ENCODE measurements around the gene RAB44. TPM values are rescaled to one million over a fixed set of nuclear protein-coding genes. Genes with fewer than 3 reads are reported as not detected.
"Not testable (repeated sequence)": the region's sequence is repeated elsewhere in the genome, so short reads cannot be mapped to it uniquely, and the experiment has no call there.

RAB44 gene, protein sequence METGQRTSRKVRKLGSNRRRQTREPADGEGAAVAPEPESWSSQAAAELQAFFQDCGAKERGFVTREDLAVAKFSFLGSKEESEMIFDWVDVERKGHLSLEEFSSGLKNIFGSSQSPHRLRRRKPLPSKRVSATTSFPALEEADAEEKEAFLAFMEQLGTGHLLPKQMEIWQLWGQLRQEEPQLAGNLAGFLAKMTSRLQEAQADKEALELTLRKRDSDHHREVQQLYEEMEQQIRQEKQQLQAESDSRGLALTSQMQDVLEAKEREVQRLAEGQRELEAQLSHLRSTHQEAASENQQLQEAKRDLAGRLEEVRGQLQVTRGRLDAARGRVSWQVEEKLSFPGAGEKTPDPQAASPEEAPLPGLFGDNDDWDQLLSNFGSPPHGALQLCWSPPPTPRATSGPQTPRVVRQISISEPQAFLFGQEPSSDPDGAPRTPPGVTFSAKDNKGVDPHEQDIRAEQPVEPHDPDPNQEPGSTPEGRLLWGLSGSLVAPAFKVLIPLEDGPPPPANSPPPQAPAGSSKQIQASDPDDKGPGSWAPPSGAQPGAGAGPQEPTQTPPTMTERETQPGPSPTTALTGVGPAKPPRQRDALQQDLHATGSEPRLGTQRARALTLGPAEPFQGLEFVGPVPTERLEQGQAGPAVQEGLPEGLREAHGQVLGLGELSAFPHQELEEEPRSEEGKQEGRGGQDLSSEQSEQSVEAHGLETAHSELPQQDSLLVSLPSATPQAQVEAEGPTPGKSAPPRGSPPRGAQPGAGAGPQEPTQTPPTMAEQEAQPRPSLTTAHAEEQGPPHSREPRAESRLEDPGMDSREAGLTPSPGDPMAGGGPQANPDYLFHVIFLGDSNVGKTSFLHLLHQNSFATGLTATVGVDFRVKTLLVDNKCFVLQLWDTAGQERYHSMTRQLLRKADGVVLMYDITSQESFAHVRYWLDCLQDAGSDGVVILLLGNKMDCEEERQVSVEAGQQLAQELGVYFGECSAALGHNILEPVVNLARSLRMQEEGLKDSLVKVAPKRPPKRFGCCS
- total RNA-seq = 0.35 TPM
- long read RNA-seq = 0 reads

DNA sequence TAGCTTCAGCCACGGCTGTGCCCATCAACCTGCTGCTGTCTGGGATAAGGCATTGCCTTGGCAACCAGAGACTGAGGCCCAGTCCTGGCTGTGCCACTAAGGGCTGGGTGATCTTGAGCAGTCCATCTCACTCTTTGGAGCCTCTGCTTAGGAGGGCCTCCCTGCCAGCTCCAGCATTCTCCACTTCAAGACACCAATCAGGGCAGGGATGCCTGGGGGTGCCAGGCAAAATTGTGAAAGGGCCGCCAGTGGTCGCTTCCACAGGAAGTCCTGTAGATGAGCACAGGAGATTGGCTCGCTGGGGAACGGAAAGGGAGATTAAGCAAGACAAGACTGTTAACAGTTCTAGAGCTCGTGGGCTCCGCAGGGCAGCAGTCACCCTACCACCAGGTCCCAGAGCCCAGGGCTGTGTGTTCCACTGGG lies at the start of gene RAB44:
RAB44 (plus strand) TSS at position 346 of the 423 bp plus-strand sequence. CDS start 6,410 bp downstream, outside the sequence.
- peak; percentile 87 for DNase-seq (ENCODE audit: low spot score)

DNA sequence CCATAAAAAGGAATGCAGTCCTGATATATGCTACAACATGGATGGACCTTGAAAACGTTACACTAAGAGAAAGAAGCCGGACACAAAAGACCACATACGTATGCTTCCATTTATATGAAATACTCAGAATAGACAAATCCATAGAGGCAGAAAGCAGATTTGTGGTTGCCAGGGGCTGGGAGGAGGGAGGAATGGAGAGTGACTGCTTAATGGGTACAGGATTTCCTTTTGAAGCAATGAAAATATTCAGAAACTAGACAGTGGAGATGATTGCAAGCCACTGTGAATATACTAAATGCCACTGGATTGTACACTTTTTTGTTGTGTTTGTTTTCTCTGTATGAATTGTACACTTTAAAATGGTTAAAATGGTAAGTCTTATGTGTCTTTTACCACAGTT lies 48.5 kb upstream of the RAB44 start:
- DNase-seq (ENCODE audit: low spot score) = no peak

DNA sequence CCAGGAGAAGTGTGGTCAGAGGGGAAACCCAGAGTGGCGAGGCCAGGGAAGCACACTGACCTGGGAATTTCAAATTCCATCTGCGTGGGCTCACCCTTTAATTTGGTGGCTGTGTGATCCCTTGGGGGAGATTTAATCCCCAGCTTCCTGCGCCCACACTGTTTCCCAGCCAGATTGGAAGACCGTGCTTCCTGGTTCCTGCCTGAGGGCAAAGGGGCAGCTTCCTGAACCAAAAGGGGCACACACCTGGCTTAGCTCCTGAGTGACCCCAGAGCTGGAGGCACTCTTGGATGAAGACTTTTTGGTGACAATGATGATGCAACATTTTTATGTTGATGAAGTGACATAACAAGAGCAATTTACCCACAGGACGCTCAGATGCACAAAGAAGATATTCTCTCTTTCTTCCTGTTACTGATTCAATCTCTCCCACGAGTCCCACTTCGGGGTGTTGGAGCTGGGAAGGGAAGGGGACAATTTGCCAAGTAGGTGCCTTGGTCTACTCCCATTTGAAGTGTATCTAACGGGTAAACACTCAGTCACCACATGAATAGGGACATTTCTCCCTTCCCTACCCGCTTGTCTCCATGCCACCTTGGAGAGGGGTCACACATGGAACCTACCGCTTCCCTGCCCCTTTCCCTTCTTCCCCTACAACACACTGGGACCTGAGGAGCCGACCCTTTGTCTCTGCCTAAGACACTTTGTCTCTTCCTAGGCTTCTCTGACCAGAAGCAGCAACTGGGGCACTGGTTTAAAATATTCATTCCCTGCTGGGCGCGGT lies 47.7 kb upstream of the RAB44 start:
- no peak for DNase-seq (ENCODE audit: low spot score)

DNA sequence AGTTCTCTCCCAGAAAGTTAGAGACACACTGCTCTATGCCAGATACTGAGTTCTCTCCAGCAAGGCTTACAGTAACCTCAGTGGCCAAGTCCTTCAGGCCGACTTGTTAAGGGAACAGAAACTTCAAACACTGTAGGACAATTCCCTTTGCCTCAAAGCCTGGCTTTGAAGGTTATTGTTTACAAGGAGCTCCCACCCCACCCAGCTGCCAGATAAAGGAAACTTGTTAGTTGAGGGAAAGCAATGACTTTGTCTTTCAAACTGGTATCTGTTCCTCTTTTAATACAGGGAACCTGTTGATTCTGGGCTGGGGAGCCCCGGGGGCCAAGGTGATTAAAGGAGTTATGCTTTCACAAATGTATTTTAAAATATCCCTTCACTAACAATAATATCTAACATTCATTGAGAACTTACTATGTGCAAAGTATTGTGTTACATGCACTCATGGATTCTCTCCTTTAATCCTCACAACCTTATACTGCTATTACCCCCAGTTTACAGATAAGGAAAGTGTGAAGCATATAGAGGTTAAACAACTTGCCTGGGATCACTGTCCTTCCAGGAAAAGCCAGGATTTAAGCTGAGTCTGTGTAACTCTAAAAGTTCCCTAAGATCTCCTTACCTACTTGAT lies 46.7 kb upstream of the RAB44 start:
- DNase-seq (ENCODE audit: low spot score) = no peak

DNA sequence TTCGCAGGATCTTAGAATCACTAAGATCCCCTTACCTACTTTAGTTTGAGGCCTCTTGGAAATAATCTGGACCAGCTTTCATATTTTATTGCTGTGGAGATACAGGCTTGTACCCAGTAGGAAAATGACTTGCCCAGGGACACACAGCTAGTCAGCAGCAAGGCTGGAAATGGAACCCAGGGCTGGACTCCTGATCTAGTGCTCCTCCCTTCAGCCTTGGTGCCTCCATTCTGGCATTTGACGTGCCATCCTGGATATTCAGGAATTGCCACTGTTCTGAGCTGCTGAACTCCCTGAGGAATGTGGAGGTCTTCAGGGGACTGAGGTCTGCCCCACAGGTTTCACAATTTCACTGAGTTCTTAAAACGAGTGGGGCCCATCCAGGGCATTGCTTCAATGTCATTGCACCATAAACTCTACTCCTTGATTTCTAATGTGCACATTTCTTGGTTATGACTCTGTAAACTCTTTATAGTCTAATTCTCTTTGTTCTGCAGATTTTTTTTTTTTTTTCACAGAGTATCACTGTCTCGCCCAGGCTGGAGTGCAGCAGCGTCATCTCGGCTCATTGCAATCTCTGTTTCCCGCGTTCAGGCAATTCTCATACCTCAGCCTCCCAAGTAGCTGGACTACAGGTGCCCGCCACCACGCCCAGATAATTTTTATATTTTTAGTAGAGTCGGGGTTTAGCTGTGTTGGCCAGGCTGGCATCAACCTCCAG lies 45.8 kb upstream of the RAB44 start:
- no peak for DNase-seq (ENCODE audit: low spot score)

DNA sequence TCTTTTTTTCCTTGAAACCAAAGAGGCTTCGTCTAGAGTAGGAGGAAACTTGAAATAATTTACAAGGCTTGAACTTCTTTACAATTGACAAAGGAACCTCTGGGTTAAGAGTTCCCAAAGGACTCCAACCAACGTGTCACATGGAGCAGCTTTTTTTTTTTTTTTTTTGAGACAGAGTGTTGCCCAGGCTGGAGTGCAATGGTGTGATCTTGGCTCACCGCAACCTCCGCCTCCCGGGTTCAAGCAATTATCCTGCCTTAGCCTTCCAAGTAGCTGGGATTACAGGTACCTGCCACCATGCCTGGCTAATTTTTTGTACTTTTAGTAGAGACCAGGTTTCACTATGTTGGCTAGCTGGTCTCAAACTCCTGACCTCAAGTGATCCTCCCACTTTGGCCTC lies 43.2 kb upstream of the RAB44 start:
- DNase-seq (ENCODE audit: low spot score) = not testable (repeated sequence)

DNA sequence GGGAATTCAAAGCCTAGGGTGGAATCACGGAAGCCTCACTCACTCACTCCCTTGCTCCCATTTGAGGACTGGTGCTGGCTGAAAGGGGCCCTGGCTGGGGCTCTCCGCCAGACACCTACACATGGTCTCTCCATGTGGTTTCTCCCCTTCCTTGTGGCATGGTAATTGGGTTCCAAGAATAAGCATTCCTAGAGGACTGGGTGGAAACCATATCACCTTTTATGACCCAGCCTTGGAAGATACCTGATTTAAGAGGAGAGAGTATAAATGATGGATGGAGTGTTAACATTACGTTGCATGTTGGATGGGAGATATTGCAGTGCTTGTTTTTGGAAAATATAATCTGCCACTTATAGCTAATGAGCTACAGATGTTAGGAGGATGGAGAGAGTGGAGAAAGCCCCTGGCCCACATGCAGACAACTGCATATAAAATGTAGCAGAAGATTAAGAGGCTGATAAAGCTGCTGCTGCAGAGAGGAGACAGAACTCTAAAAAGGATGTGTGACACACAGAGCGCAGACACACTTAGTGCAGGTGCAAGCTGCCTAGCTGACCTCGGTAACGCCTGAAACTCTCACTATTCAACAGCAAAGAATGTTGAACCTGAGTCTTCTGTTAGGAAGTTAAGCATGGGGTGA lies 42.4 kb upstream of the RAB44 start:
- no peak for DNase-seq (ENCODE audit: low spot score)

DNA sequence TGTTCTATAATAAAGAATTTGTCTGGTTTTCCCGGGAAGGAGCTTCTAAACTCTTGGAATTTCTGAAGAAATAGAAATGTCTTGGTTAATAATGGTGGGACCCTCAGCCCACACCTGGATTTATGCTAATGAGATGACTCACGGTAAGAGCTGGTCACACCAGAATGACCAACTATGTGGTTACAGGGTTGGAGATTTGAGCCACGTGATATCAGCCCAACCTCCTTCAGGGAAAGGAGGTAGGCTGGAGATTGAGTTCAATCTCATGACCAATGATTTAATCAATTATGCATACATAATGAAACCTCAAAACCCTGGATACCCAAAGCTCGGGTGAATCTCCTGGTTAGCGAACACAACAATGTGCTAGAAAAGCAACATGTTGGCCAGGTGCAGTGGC lies 41.2 kb upstream of the RAB44 start:
- no peak for DNase-seq (ENCODE audit: low spot score)

DNA sequence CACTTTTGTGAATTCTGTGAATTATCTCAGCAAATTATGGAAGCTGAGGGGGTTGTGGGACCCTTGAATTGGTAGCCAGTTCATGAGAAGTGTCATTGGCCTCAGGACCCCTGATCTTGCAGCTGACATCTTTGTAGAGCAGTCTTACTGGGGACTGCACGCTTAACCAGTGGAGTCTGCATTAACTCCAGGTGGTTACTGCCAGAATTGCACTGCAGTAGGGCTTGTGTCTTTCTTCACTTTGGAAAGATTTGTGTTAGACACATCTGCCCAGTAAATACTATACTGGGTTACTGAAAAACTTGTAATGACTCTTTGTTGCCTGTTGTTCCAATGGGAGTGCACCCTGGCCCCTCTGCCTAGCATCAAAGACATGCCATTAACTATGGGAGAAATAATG lies 40.4 kb upstream of the RAB44 start:
- no peak for DNase-seq (ENCODE audit: low spot score)

DNA sequence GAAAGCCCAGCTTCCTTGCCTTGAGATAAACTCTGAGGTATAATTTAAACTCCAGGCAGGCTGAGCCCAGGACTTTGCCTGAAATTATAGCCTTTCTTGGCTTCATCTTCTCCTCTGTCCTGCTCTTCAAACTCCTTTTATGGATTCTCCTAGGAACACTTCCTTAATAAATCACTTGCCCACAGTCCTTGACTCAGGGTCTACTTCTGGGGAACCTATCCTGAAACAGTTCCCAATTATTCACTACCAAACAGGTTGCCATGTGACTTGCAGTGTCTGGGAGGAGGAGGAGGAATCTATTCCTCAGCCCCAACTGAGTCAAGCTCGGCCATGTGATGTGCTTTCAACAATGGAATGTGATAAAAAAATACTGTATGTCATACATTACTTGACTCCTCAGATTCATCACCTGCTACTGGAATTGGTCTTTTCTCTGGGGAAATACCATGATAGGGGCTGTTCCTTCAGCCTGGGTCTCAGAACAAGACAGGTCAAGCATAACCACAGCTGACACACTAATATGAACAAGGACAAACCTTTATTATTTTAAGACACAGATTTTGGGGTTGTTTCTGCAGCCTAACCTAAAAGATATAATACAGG lies 39.6 kb upstream of the RAB44 start:
- DNase-seq (ENCODE audit: low spot score) = no peak

DNA sequence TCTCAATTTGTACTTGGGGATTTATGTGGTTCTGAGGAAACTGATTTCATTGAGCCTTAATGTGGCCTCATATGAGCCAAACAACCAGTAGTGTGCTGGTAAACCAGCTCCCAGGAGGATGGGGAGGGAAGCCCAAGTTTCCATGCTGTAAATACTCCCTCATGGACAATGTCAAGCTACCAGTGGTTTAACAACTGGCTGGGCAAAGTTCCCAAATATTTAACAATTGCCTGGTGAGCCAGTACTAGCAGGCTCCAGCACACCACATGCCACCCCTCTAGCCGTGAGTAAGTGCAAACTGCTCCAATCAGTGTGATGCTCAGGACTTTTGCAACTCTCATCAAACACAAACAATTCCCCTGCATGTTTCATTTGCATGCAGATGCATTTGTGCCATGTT lies 38.4 kb upstream of the RAB44 start:
- DNase-seq (ENCODE audit: low spot score) = no peak

DNA sequence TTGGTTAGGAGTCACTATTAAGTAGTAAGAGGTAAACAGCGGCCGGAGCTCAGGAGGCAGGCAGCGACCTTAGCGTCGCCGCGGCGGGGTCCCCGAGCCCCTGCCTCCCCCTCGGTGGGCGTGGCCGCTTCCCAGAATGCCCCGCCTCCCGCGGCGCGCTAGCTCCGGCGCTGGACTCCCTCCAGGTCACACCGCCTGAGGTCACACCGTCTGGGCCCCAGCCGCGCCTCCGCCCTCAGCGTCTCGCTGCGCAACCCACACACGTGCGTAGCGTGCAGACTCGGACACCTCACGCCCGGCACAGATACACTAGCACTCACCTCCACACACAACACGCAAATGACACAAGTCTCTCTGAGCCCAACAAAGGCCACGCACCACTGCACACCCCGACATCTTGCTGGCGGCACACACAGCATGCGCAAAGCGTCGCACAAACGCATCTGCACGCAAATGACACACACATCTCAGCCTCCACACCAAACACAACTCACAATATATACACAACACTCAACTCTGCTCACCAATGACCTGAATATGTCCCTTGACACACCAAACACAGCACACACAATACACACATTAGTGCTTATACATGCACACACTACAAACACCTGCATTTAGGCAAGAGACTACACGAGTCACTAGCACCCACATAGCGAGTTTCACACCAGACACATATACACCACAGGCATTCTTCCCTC lies 36.7 kb upstream of the RAB44 start:
- no peak for DNase-seq (ENCODE audit: low spot score)

DNA sequence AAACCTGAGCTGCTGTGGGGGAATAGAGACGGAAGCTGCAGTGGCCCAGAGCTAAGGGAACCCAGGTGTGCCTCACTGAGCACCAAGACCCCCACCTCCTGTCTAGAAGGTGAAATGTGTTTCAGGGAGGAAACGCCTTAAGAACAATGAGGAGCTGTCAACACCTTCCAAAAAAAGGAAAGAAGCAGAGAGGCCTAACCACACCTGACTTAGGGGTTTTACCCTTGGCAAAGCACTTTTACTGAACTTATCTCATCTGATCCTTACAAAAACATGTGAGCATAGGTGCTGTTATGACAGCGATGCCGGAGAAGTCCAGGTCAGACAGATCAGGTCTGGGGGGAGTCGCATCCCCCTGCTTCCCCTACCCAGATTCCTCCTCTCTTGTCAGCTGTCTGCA lies 35.2 kb upstream of the RAB44 start:
- no peak for DNase-seq (ENCODE audit: low spot score)

DNA sequence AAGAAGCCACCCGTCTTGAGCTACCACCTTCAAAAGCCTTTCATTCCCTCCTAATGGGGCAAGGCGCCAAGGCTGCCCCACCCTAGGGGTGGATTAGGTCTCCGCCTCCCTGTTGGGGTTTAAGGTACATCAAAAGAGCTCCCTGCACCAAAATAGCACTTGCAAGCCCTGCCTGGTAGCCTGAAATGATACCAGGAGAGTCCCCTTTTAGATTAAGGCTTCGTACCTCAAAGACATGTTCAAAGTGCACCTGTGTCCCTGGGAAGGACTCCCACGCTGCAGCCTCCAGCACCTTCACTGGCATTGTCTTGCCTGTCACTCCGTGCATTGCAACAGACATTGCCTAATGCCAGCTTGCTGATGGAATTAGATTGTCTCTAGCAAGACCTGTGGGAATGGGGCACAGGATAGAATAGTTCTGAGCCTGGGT lies 34.8 kb upstream of the RAB44 start:
- no peak for DNase-seq (ENCODE audit: low spot score)

DNA sequence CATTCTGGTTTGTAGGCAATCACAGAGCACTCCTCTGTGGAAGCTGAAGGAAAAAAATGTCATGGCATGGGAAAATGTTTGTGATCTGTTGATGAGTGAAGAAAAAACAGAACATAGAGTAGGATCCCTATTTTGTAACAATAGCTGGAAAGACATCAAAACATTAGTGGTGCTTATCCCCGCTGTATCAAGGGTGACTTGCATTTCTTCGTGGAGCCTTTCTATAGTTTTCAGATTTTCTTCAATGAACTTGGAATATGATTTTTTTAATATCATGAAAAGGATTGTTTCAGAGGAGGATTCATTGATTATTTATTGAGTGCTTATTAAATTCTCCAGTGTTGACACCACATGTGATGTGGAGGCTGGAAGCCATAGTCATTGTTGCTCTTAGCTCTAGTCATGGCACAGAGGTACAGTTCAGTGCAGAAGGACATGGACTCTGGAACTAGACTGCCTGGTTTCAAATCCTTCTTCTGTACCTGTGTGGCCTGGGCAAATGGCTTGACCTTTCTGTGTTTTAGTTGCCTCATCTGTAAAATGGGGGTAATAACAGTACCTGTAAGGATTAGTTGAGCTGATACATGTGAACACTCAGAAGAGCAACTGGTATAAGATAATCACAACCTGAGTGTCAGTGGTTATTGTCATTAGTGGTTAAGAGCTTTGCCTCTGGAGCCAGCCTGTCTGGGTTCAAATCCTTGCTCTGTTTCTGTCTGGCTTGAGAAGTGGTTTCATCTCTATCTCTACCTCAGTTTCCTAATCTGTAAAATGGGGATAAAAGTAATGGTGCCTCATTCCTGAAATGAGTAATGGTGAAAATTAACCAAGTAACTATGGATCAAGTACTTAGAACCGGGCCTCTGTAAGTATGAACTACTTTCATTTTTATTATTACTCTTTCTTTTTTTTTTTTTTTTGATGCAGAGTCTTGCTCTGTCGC lies 33.9 kb upstream of the RAB44 start:
- DNase-seq (ENCODE audit: low spot score) = no peak

DNA sequence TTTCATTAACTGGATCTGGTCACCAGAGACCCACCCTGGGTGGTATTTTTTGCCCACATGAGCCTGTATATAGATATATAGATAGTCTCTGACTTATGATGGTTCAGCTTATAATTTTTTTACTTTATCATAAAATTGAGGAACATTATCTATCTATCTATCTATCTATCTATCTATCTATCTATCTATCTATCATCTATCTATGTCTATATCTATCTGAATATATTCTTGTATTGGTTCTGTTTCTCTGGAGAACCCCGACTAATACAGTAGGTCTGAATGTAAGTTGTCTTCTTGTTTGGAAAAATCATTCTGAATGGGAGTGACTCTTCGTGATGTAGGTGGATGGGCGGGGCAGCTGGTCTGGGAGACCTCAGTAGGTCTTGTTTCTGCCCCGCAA lies 32.4 kb upstream of the RAB44 start:
- DNase-seq (ENCODE audit: low spot score) = no peak

DNA sequence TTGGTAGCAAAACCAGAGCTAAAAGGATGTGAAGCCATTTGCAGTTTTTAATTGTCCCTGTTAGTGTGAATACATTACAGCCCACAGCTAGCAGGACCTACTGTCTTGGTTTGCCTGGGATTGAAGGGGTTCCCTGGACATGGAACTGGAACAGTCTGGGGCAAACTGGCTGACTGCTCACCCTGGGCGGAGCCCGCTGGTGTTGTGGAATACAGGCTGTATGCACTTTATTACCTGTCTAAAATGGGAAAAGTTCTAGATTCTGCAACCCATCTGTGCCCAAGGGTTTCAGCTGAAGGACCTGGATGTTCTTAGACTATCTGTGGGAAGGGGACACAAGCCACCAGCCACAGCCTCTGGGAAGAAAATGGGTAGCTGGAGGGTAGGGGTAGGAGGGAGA lies 31.3 kb upstream of the RAB44 start:
- no peak for DNase-seq (ENCODE audit: low spot score)

Measured in mesenteric fat pad (tissue), 1 donor.